Measurements from ENCODE around the gene CHSY1. TPM values are rescaled to one million over a fixed set of nuclear protein-coding genes. Genes with fewer than 3 reads are reported as not detected.

Gene CHSY1
- total and polyA plus RNA-seq, 2 of the 4 experiments (the other 2 are of a cell fraction), result 40.9 to 53.2 TPM

DNA sequence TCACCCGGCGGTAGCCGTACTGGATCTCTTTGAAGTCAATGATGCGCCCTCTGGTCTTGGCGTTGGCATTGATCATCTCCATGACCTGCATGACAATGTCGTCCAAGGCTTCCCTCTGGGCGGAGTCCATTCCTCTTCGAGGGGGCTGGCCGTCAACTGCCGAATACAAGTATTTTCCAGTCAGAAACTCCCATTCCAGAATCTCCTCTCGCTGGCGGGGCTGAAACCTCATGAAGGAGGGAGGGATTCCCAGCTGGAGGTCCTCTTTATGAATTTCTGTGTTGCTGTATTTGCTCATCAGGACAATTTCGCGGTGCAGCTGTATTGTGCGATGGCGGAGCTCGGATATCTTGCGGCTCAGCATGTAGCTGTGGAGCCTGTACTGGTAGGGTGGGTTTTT is 73.4 kb downstream of the CHSY1 start:
- in situ Hi-C loops (cut with MboI; ENCODE audit: low sequenced_read_pairs) (no loop called here), intact Hi-C loops (cut with micrococcal nuclease) (no loop called here), dilution Hi-C loops (cut with HindIII; ENCODE audit: low sequenced_read_pairs, unreplicated experiment) (no loop called here)
- Histone ChIP-seq H3K27ac (ENCODE audit: insufficient read depth, low read length) (no peak overlapping the region), H4K91ac (ENCODE audit: insufficient read depth, low read depth, low read length) (no peak overlapping the region; the same call in 1 of the 2 replicates), H2AFZ (replicated peaks; ENCODE audit: low read length, poor library complexity) (no peak overlapping the region), H3K79me1 (ENCODE audit: low read depth in 1 of 2, low read length in 2 of 2) (peaks cover 47 to 83% of the 10 kb centered on the region in 2 experiments), H2AK5ac (ENCODE audit: low read depth, low read length) (no peak overlapping the region), H3K4me1 (ENCODE audit: control insufficient read depth, insufficient read depth, low read length) (peaks cover 30% of the 10 kb centered on the region), H3K9ac (ENCODE audit: low read depth, low read length) (no peak overlapping the region), H3K9me1 (ENCODE audit: insufficient read depth, low read length) (peaks cover 35% of the 10 kb centered on the region), H3K14ac (replicated peaks; ENCODE audit: low read depth, low read length) (no peak overlapping the region), H3K4me2 (ENCODE audit: low read depth, low read length) (no peak overlapping the region), H2AK9ac (replicated peaks; ENCODE audit: low read depth, low read length, poor library complexity) (no peak overlapping the region), H3K18ac (ENCODE audit: low read depth, low read length) (no peak overlapping the region), H3K56ac (ENCODE audit: extremely low read depth, insufficient read depth, low read length) (no peak overlapping the region), H3K23ac (ENCODE audit: low read depth, low read length) (no peak overlapping the region), H2BK5ac (ENCODE audit: low read depth, low read length, poor library complexity, severe bottlenecking) (no peak overlapping the region), H3K27me3 (ENCODE audit: control insufficient read depth, insufficient read depth, low read length) (no peaks in the 10 kb centered on the region), H4K8ac (ENCODE audit: low read depth in 2 of 2, low read length in 2 of 2) (no peak overlapping the region), H2BK20ac (ENCODE audit: low read depth, low read length) (no peak overlapping the region), H3K4ac (ENCODE audit: low read depth, low read length) (no peak overlapping the region), H3K36me3 (ENCODE audit: control insufficient read depth, insufficient read depth, low read length) (peaks cover 45% of the 10 kb centered on the region), H3K9me3 (ENCODE audit: control insufficient read depth, insufficient read depth, low read length) (peaks cover 3% of the 10 kb centered on the region), H2BK15ac (ENCODE audit: low read depth, low read length) (no peak overlapping the region), H3K4me3 (ENCODE audit: insufficient read depth, low read depth, low read length) (no peak overlapping the region), H4K5ac (ENCODE audit: low read depth, low read length) (no peak overlapping the region), H4K20me1 (ENCODE audit: insufficient read depth, low read length) (peaks cover 15% of the 10 kb centered on the region), H2BK120ac (ENCODE audit: low read depth, low read length) (no peak overlapping the region)
- ATAC-seq (ENCODE audit: low read depth), result no peak
- 87% methylated on average over 3 of the region's 18 CpGs; no CpG with 5 or more reads in 1 of the 2 experiments for WGBS, 2 experiments (ENCODE audit: extremely low coverage in 2 of 2, insufficient read length in 1 of 2)
- no TSS peak for BruUV-seq (replicated peaks)
- CTCF ChIA-PET, result no interaction called here
- TF ChIP-seq RFX5 (IDR thresholded peaks at IDR 0.05; ENCODE audit: low read depth, low read length) (no peak), MXI1 (IDR thresholded peaks at IDR 0.05; ENCODE audit: borderline replicate concordance, low read depth, low read length) (no peak), SMC3 (IDR thresholded peaks at IDR 0.05; ENCODE audit: low read depth, low read length) (no peak), RCOR1 (IDR thresholded peaks at IDR 0.05; ENCODE audit: insufficient replicate concordance, low read length) (no peak)
- POLR2A ChIA-PET (ENCODE audit: unreplicated experiment), result interaction anchor here (0.6 kb wide), 1 partner anchor 55 kb away, joined by 3 read pairs; no protein-coding TSS in a partner anchor
- DNase-seq, result no peak
